Astrocyte (in vitro differentiated cells and primary cell): Measurements from ENCODE around the gene UBR3. TPM values are rescaled to one million over a fixed set of nuclear protein-coding genes. Genes with fewer than 3 reads are reported as not detected.

Experiments used
- DNase-seq: peaks from one replicate; pipeline ENCODE4 v3.0.0-alpha.2; 2010; ENCODE audit warnings: low read depth
- FAIRE-seq: peaks from 2 replicates; lab custom pipeline; 2011; peaks lifted over from hg19 to GRCh38; lab: Jason Lieb, UNC
- H2AFZ ChIP-seq: 2 replicates; pipeline ENCODE4 v1.6.0; 2012; ENCODE audit warnings: low read depth, low read length, inconsistent platforms
- H3K27ac ChIP-seq: 2 replicates; pipeline ENCODE4 v1.5.1; 2011; ENCODE audit warnings: low read depth, low read length, inconsistent platforms
- H3K27me3 ChIP-seq: 2 replicates; pipeline ENCODE4 v1.6.0; 2011; ENCODE audit warnings: low read length, inconsistent platforms; ENCODE audit not compliant: insufficient read depth
- H3K36me3 ChIP-seq: 2 replicates; pipeline ENCODE4 v1.5.1; 2011; ENCODE audit warnings: low read length, inconsistent platforms; ENCODE audit not compliant: insufficient read depth
- H3K4me1 ChIP-seq: 2 replicates; pipeline ENCODE4 v1.5.1; 2011; ENCODE audit warnings: low read length, inconsistent platforms; ENCODE audit not compliant: insufficient read depth
- H3K4me2 ChIP-seq: 2 replicates; pipeline ENCODE4 v1.6.0; 2012; ENCODE audit warnings: low read length, inconsistent platforms
- H3K4me3 ChIP-seq: 2 replicates; pipeline ENCODE4 v1.5.1; 2011; ENCODE audit warnings: low read depth, mild to moderate bottlenecking, low read length, inconsistent platforms; ENCODE audit not compliant: insufficient read depth
- H3K79me2 ChIP-seq: 2 replicates; pipeline ENCODE4 v1.6.0; 2012; ENCODE audit warnings: mild to moderate bottlenecking, low read length, inconsistent platforms; ENCODE audit not compliant: insufficient read depth
- H3K9ac ChIP-seq: 2 replicates; pipeline ENCODE4 v1.6.0; 2012; ENCODE audit warnings: mild to moderate bottlenecking, low read length, inconsistent platforms
- H3K9me3 ChIP-seq: 2 replicates; pipeline ENCODE4 v1.5.1; 2012; ENCODE audit warnings: low read depth, mild to moderate bottlenecking, low read length, inconsistent platforms; ENCODE audit not compliant: insufficient read depth
- H4K20me1 ChIP-seq: 2 replicates; pipeline ENCODE4 v1.6.0; 2012; ENCODE audit warnings: low read length, inconsistent platforms; ENCODE audit not compliant: insufficient read depth
- H3K27ac Mint-ChIP-seq: one replicate; pipeline ENCODE4 v1.8.0; 2021; ENCODE audit warnings: mild to moderate bottlenecking, mixed read lengths; ENCODE audit not compliant: unreplicated experiment
- H3K27me3 Mint-ChIP-seq: one replicate; pipeline ENCODE4 v1.8.0; 2021; ENCODE audit warnings: low read depth, mixed read lengths; ENCODE audit not compliant: unreplicated experiment
- H3K36me3 Mint-ChIP-seq: one replicate; pipeline ENCODE4 v1.8.0; 2021; ENCODE audit warnings: low read depth, mixed read lengths; ENCODE audit not compliant: unreplicated experiment
- H3K4me1 Mint-ChIP-seq: one replicate; pipeline ENCODE4 v1.8.0; 2021; ENCODE audit warnings: low read depth, mixed read lengths; ENCODE audit not compliant: unreplicated experiment
- H3K4me3 Mint-ChIP-seq: one replicate; pipeline ENCODE4 v1.8.0; 2021; ENCODE audit warnings: mild to moderate bottlenecking, moderate library complexity, mixed read lengths; ENCODE audit not compliant: unreplicated experiment
- H3K9me3 Mint-ChIP-seq: one replicate; pipeline ENCODE4 v1.8.0; 2021; ENCODE audit warnings: mild to moderate bottlenecking, mixed read lengths; ENCODE audit not compliant: unreplicated experiment
- EZH2 ChIP-seq: IDR thresholded peaks from 2 replicates; pipeline ENCODE4 v1.6.1; 2012; ENCODE audit warnings: mild to moderate bottlenecking, low read length, inconsistent platforms; ENCODE audit not compliant: insufficient read depth
- total RNA-seq: library from RNA; stranded (reverse); gene quantifications from 2 replicates; pipeline ENCODE4 v1.2.1, GENCODE V29; 2021
- TF ChIP-seq, protein P1 (sequence below): IDR thresholded peaks from 2 replicates; pipeline ENCODE4 v1.5.1; 2011; ENCODE audit warnings: low read depth, mild to moderate bottlenecking, inconsistent platforms, low read length, moderate library complexity; ENCODE audit not compliant: insufficient read depth

The UBR3 gene
- total RNA-seq, 1 donor from 2014 or later: 18.7 TPM

DNA sequence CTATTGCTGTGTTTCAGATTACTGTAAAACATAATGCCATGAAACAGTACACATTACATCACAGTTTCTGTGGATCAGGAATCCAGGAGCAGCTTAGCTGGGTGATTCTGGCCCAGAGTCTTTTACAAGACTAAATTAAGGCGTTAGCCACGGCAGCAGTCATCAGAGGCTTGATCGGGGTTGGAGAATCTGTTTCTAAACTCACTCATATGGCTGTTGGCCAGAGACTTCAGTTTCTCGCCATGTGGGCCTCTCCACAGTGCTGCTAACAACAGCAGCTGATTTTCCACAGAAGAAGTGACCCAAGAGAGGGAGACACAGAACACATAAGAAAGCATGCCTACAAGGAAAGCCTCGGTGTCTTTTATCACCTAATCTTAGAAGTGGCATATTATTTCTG, 261.5 kb downstream of the UBR3 start:
- H3K27ac Mint-ChIP-seq: no peak overlapping the region

DNA sequence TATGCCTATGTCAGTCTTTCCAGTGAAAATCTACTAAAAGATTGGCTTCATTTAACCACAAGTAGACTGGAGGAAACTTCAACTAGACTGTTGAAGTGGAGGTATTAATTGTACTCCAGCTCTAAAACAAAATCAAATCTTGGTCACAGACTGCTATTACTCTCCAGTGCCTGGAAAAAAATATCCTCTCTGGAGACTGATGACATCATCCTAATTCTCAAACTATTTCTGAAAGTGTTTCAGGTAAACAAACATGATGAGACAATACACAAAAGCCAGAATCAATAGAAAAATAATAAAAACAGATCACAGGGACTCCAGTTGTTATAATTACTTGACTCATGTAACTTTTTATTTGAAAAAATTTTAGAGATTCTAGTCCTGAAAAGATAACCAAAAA, 263.0 kb downstream of the UBR3 start:
- Mint-ChIP-seq H3K27me3 (no peaks in the 10 kb centered on the region), H3K9me3 (peaks cover 3% of the 10 kb centered on the region), H3K27ac (peak overlapping the region; percentile 10), H3K36me3 (no peaks in the 10 kb centered on the region), H3K4me3 (no peak overlapping the region), H3K4me1 (peaks cover 20% of the 10 kb centered on the region)
- DNase-seq (no peak), FAIRE-seq (no peak)
- no peak overlapping the region for H2AFZ ChIP-seq
- no peak overlapping the region for H3K27ac ChIP-seq
- H3K4me1 ChIP-seq: no peaks in the 10 kb centered on the region
- H3K79me2 ChIP-seq: no peaks in the 10 kb centered on the region
- H3K9ac ChIP-seq: no peak overlapping the region
- no peaks in the 10 kb centered on the region for H4K20me1 ChIP-seq
- TF ChIP-seq, protein P1, sequence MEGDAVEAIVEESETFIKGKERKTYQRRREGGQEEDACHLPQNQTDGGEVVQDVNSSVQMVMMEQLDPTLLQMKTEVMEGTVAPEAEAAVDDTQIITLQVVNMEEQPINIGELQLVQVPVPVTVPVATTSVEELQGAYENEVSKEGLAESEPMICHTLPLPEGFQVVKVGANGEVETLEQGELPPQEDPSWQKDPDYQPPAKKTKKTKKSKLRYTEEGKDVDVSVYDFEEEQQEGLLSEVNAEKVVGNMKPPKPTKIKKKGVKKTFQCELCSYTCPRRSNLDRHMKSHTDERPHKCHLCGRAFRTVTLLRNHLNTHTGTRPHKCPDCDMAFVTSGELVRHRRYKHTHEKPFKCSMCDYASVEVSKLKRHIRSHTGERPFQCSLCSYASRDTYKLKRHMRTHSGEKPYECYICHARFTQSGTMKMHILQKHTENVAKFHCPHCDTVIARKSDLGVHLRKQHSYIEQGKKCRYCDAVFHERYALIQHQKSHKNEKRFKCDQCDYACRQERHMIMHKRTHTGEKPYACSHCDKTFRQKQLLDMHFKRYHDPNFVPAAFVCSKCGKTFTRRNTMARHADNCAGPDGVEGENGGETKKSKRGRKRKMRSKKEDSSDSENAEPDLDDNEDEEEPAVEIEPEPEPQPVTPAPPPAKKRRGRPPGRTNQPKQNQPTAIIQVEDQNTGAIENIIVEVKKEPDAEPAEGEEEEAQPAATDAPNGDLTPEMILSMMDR: no peak
- TF ChIP-seq EZH2: no peak
- no peaks in the 10 kb centered on the region for H3K27me3 ChIP-seq
- no peaks in the 10 kb centered on the region for H3K9me3 ChIP-seq
- H3K4me2 ChIP-seq: no peak overlapping the region
- H3K4me3 ChIP-seq: no peak overlapping the region
- H3K36me3 ChIP-seq: no peaks in the 10 kb centered on the region

More for the DNA sequence above, 261.5 kb downstream of the UBR3 start:
- Mint-ChIP-seq H3K4me3 (no peak overlapping the region), H3K9me3 (peaks cover 3% of the 10 kb centered on the region), H3K36me3 (no peaks in the 10 kb centered on the region), H3K27me3 (no peaks in the 10 kb centered on the region), H3K4me1 (peaks cover 20% of the 10 kb centered on the region)
- Histone ChIP-seq H3K4me3 (no peak overlapping the region), H3K36me3 (no peaks in the 10 kb centered on the region), H3K79me2 (no peaks in the 10 kb centered on the region), H3K9me3 (no peaks in the 10 kb centered on the region), H3K9ac (no peak overlapping the region), H2AFZ (no peak overlapping the region), H3K27me3 (no peaks in the 10 kb centered on the region), H3K4me2 (no peak overlapping the region), H3K27ac (no peak overlapping the region), H4K20me1 (no peaks in the 10 kb centered on the region), H3K4me1 (no peaks in the 10 kb centered on the region)
- FAIRE-seq (no peak), DNase-seq (no peak)
- TF ChIP-seq, protein P1: no peak
- TF ChIP-seq EZH2: no peak

DNA sequence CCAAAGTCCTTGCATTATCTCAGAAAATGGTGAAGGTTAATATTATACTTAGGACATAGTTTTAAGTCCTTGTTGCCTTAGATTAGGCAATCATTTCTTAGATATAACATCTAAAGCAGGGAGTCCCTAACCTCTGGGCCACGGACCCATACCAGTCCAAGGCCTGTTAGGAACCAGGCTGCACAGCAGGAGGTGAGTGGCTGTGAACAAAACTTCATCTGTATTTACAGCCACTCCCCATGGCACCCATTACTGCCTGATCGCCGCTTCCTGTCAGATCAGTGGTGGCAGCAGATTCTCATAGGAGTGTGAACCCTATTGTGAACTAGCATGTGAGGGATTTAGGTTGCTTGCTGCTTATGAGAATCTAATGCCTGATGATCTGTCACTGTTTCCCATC, 264.2 kb downstream of the UBR3 start:
- Histone ChIP-seq H3K4me1 (no peaks in the 10 kb centered on the region), H3K9ac (no peak overlapping the region), H3K4me2 (no peak overlapping the region), H3K9me3 (no peaks in the 10 kb centered on the region), H3K36me3 (no peaks in the 10 kb centered on the region), H3K79me2 (no peaks in the 10 kb centered on the region), H3K4me3 (no peak overlapping the region), H2AFZ (no peak overlapping the region), H3K27ac (no peak overlapping the region), H4K20me1 (no peaks in the 10 kb centered on the region), H3K27me3 (no peaks in the 10 kb centered on the region)
- TF ChIP-seq, protein P1: no peak
- TF ChIP-seq EZH2: no peak
- DNase-seq (no peak), FAIRE-seq (no peak)
- Mint-ChIP-seq H3K9me3 (peaks cover 3% of the 10 kb centered on the region), H3K4me1 (peaks cover 20% of the 10 kb centered on the region), H3K27ac (no peak overlapping the region), H3K36me3 (no peaks in the 10 kb centered on the region), H3K27me3 (no peaks in the 10 kb centered on the region), H3K4me3 (no peak overlapping the region)
